NCI-H510A (cell line): Measurements from ENCODE around the gene SLC5A12.

ENCODE experiments used
- DNase-seq: peaks from one replicate; lab custom pipeline; 2025; lab: John Stamatoyannopoulos, UW

Gene SLC5A12

DNA sequence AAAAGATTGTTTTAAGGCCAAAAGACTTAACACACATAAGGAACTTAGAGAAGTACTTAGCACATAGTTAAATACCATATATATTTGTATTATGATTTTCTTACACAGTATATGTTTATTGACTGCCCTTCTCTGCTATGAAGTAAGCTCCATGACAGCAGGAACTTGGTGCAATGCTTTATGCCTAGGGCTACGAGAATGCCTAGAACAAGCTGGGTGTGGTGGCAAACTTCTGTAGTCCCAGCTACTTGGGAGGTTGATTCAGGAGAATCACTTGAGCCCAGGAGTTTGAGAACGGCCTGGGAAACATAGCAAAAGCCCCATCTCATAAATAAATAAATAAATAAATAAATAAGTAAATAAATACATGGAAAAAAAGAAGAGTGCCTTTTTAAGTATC lies 1.9 kb downstream of the SLC5A12 start:
- no peak for DNase-seq

DNA sequence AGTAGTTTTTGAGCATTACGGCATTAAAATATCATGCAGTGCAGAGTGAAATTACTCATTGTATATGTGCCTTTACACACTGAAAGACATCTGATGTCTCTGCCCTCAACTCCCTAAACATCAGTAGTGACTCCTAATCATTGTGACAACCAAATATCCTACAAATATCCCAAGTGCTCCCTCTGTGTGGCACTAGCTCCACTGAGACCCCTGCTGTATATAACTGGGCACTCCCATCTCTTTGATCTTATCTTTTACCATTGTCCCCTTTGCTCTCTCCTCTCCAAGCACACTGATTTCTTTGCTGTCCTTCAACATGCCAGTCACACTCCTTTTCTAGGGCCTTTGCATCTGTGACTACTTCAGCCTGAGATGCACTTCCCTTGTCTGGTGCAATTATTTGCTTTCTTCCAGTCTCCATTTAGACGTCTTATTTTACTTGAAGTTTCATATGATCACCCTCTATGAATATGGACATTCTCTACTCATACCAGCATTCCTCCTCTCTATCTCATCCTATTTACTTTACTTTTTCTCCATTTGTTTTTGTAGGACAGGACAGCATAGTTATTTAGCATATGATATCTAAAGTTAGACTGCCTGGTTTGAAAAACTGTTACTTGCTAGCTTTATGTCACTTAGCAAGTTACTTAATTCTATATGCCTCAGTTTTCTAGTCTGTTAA lies 2.4 kb downstream of the SLC5A12 start:
- no peak for DNase-seq

DNA sequence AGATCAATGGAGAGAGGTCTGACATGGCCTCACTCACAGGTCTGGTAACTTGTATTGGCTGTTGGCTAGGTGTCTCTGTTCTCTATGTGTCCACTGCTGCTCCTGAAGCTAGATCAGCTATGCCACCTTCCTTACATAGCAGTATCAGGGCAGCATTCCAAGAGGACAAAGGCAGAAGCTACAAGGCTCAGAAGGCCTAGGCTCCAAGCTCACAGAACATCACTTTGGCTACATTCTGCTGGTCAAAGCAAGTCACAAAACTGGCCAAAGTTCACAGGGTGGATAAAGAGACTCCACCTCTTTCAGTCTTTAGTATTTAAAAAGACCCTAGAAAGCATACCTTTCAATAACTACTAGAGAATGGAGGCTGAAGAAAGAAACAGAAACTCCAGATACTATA lies 4.1 kb downstream of the SLC5A12 start:
- no peak for DNase-seq

- no peak for DNase-seq
These were observed 6.7 kb downstream of the SLC5A12 start for GRCh38 chr11:26715133-26715532.

DNA sequence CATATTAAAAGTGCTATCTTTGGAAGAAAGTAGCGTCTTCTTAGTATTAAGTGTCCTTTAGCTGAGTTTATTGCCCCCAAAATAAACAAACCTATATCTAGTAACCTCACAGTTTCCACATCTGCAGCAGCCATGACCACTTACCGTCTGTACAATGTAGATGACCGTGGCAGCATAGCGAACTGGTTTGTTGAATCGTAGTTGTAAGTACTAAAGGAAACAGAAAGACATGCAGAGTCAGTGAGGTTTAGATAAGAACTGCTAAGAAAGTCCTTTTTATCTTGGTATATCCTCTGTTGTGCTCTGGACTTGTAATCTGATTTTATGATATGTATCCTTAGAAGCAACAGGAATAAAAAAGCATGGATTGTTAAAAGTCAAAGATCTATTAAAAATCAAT lies 9.4 kb downstream of the SLC5A12 start:
- DNase-seq, result no peak

GRCh38 chr11:26710489-26710888 lies 11.4 kb downstream of the SLC5A12 start:
- no peak for DNase-seq

DNA sequence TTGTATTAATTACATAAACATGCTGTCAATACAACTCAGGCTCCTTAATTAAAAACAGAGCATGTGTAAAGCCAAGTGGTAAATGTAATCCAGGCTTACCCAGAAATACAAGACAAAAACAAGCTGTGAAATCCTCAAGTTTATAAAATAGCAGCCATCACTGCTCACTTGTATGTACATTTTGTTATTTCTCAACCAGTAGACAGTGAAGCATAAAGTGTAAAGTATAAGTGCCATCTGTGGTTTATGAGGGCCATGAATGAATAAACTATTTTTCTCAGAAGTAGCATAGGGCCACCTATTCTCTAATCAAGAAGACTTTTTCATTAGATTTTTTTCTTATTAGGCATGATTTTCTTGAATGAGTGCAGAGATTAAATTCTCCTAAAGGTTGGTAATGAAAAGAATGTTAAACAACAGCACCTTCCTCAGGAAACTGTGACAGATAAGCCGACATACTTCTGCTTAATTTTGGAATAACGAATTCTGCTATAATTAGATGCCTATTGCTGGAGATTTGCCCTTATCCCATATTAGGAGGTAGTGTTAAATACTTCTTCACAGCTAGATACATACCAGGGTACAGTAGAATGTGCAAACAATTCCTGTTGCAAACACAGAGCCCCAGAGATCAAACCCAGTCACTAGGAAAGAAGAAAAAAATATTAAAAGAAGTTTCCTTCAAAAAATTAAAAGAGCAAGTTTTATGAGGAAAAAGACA lies 13.0 kb downstream of the SLC5A12 start:
- no peak for DNase-seq

- DNase-seq, result no peak
These were observed 15.7 kb downstream of the SLC5A12 start for GRCh38 chr11:26706181-26706580.

- DNase-seq, result no peak
These were observed 17.6 kb downstream of the SLC5A12 start for GRCh38 chr11:26704249-26704648.

DNA sequence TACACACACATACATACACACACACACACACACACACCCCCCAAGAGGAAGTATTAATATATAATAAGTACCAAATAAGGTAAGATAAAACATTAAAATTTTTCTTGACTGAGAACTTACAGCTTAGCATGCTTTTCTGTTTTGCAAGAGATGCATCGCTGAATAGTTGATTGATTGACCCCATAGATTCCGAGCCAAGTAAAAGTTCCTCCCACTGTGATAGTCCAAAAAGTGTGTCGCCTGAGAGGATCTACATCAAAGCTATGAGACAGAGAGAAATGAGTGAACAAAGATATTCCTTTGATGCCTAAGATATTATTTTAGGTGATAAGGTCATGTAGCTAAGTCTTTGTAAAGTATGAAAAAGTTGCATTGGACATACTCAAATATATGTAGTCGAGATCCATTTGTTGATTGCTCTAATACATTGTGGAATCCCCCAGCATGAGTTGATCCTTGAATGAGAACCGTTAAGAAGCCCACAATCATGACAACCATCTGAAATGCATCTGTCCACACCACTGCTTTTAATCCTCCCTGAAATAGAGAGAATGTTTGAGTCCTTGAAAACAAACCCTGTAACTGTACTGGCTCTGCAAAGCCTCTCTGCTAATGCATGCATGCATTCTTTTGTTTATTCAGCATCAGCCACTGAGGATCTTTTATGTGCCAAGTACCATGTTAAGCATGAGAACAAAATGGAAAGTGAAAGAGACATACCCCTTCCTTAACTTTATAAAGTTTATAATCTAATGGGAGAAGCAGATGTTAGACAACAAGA lies 18.3 kb downstream of the SLC5A12 start:
- DNase-seq, result no peak

- DNase-seq, result no peak
These were observed 19.5 kb downstream of the SLC5A12 start for GRCh38 chr11:26702406-26702805.

DNA sequence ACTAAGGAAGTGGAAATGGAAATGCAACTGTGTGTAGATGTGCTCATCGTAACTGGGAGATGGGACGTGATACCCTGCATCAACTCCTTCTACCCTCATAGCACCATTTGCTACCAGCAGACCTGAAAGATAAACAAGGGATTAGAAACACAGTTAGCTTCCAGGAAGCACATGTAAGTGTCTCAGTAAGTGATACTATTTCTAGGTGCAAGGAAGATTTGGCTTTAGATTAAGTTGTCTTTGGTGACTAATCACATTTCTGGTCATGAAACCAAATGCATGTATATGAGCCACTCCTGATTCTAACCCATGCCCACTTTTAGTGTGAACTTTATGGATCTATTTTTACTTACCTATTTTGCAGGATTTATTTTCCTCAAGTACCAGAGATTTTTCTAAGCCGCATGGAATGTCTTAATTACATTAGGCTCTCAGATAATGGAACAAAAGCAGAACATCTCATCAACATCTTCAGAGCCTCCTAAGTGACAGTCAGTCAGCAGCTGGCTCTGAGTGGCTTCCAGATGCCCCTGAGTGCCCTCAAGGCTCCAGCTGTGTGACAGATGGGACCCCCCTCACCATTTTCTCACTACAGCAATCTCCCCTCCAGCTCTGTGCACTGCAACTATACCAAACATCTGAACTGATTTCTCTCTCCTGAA lies 21.2 kb downstream of the SLC5A12 start:
- no peak for DNase-seq

DNA sequence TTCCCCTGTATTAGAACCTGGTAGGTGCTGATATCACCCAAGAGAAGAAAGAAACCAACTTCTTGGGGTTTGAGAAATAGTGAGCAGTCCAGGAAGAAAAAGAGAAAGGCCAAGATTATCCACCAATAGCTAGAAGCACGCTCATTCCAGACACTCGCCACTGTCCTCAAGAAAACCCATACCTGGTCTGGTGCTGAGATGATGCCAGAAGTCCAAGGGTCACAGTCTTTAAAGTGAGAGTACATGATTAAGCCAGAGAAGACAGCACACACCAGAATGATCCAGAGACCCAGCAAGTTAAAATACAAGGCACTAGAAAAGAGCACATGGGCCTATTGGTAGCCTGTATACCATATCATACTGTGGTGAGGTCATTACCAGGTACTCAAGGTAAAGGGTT lies 23.6 kb downstream of the SLC5A12 start:
- DNase-seq, result no peak

DNA sequence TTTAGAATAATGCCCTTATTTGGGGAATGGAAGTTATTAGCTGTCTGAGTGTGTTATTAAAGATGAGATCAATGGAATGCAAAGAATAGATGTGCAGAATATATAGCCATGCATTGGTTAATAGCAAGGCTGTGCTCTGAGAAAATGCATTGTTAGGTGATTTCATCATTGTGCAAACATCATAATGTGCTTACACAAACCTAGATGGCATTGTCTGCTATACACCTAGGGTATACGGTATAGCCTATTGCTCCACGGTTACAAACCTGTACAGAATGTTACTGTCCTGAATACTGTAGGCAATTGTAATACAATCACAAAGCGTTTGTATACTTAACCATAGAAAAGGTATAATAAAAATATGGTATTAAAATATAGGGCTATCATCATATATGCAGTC lies 25.5 kb downstream of the SLC5A12 start:
- no peak for DNase-seq

DNA sequence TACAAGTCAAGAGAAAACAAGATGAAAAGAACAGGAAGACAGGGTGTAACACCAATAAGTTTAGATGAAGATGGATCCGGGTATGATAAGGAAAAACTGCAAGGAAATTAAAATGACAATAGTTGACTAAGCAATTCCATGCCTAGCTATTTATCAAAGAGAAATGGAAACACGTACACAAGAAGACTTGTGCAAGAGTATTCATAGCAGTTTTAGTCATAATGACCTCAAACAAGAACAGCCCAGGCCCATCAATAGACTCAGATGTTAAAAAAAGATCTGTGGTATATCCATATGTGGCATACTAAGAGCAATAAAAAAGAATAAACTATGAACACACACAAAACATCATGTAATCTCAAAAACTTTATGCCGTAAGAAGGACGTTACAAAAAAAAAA lies 33.2 kb downstream of the SLC5A12 start:
- no peak for DNase-seq

DNA sequence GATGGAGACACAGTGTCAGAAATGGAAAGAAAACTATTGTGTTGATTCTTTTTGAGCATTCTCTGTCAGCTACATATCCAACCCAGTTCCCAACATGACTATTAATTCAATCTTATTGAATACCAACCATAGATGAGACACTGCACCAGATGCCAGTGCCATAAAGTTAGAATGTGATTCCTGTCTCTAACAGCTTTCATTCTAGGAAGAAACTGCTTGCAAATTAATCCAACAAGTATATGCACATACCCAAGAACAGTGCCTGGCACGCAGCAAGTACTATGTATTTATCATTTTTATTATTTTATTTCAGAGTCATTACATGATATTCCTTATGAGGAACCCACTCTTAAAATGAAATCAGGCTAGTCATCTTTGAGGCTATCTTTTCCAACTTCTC lies 34.5 kb downstream of the SLC5A12 start:
- DNase-seq, result no peak

DNA sequence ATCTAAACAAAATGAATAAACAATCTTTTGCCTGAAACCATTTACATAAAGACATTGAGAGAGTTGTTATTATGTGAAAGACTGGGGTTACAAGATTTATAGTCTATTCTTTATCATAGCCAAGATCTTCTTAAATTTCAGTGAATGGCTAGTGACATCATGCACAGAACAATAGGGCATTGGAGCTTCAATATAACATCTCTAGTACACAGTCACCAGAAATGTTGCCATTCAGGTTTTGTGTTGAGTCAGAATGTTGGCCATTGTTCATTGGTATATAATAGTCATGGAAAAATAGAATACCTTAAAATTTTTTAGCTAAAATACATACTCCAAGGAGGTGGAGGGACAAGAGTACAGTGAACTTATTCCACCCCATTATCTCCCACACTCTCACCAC lies 44.3 kb downstream of the SLC5A12 start:
- DNase-seq, result no peak

DNA sequence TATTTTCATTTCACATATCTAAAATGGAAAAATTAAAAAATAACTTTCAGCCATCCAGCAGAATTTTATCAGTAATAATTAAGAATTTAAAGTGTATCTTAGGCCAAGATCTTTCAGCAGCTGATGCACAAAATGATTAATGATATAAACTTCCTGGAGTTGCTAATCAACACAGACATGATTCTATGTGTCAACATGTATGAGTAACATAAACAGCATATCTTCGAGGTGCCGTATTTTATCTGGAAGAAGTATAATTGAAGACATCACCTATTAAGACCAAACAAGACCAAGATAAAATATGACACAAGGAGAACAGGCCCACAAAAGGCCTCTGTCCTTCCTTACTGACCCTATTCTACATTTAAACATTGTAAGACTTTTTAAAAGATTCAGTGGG lies 45.2 kb downstream of the SLC5A12 start:
- no peak for DNase-seq

GRCh38 chr11:26675233-26675928 lies 46.5 kb downstream of the SLC5A12 start:
- DNase-seq, result no peak

- no peak for DNase-seq
These were observed 55.9 kb downstream of the SLC5A12 start for GRCh38 chr11:26665946-26666345.

DNA sequence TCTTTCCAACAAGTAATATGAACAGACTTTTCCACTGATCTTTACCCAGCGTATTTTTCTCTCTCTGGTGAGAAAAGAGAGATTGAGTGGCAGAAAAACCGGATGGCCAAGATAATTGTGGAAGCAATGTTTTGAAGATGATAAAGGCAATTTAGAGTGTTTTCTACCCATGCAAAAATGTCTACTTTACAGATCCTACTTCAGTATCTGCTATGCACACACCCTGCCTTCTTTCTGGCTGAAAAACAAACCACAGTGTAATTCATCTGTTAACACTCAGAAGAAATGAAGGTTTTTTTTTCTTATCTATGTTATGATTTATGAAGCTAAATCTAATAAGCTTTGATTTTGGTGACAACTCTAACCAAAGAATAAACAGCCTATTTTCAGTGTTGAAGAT lies 56.8 kb downstream of the SLC5A12 start:
- DNase-seq, result no peak

DNA sequence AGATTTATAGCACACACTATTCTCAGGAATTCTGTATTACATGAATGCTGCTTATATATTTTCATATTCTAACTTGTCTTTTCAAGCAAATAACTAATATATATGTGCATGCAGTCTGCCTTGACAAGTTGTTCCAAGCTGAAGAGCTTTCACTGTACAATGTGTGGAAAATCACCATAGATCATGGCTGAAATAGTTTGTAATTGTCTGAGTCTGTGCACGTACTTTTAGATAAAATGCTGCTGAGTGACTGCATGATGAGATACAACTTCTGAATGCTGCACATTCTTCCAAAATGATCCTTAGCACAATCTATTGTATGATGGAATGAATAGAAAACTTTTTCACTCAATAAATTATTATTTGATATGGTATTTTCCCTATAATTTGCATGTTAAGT lies 58.9 kb downstream of the SLC5A12 start:
- no peak for DNase-seq
